Measurements from ENCODE around the gene RANBP1.
A peak's percentile ranks its signal among the peaks of the same experiment; 100 is the strongest.
"Not testable (repeated sequence)": the region's sequence is repeated elsewhere in the genome, so short reads cannot be mapped to it uniquely, and the experiment has no call there.

Gene RANBP1

GRCh38 chr22:20154602-20155187, 38.8 kb downstream of the RANBP1 start:
- DNase-seq (ENCODE audit: low read depth): peak; percentile 42

DNA sequence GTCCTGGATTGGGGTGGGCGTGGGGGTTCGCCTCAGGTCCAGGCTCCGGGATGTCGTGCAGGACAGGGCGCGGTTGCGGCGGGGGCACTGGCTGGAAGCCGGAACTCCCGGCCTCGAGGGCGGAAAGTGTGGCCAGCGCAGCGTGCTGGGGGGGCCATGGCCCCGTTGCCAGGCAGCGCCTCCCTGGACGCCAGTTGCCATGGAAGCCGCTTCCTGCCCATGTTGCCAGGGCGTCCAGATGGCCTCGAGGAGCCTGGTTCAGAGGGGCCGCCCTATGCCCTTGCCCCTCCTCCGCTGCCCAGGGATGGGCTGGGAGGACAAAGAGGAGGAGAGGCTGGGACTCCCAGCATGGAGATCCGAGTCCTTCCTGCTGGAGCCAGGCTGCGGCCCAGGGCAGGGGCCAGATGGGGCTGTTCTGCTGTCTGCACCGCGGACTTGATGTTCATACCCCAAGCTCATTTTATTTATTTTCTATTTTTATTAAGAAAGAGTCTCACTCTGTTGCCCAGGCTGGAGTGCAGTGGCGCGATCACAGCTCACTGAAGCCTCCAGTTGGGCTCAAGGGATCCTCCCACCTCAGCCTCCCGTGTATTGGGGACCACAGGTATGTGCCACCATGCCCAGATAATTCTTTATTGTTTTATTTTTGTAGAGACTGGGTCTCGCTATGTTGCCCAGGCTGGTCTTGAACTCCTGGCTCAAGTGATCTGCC, 39.6 kb downstream of the RANBP1 start:
- DNase-seq (ENCODE audit: low read depth): peak; percentile 88

DNA sequence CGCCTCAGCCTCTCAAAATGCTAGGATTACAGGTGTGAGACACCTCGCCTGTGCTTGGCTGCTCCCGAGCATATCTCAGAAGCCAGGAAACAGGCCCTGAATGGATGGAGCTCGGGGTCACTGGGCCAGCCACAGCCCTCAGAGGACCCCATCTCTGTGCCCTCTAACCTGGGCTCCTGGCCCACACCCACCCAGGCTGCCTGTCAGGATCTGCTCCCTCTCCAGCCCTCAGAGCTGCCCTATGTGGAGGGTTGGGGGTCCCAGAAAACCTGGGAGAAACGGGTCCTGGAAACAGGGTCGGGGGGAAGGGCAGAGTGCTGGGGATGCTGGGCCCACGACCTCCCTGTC, 40.1 kb downstream of the RANBP1 start:
- no peak for DNase-seq (ENCODE audit: low read depth)

GRCh38 chr22:20156611-20157429, 40.9 kb downstream of the RANBP1 start:
- peak; percentile 76 for DNase-seq (ENCODE audit: low read depth)

DNA sequence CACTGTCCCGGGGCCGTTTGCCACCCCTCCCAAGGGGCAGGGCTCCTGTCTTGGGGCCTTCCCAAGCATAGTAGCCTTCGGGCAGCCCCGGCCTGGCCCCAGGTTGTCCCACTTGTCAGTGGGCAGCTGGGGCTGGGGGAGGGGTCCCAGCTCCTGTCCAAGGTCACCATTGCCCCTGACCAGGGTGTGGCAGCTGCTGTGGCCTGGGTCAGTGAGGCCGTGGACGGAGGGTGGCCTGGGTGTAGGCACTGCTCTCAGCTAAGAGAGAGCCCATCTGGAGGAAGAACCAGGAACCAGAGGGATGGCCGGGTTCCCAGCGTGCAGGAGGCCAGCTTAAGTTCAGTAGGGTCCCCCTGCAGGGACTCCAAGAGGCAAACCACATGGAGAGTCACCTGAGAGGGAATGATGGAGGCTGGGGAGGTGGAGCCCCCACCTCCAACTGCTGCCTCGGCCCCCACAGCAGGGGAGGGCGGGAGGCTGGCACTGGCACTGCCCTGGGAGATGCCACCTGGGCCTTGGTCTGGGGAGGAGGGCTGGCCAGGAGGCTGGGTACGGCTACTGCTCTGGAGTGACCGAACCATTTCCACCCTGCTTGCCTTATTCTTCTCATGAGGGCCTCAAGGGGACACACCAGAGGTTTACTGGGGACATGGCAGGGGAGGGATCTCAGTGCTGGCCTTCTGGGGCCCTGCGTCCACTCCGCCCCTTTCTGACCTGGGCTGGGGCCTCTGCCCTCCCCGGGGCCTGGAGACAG, 41.7 kb downstream of the RANBP1 start:
- no peak for DNase-seq (ENCODE audit: low read depth)

- no peak for DNase-seq (ENCODE audit: low read depth)
Observed at GRCh38 chr22:20158391-20159036, 42.6 kb downstream of the RANBP1 start.

DNA sequence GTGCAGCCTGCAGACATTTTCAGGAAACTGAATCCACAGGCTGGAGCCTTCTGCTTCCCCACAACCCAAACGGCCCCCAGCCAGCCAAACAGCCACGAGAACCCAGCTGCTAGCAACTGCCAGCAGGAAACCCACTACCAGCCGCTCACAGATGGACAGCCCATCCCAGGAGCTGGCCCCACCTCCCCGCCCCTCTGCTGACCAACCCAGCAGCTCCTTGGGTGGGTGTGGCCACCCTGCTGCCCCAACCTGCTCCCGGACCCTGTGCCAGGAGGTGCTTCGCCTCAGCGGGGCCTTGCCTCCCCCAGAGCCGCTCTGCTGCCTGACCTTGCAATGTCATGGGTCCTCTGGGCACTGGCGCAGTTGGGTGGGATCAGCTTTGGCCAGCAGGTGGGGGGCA, 43.2 kb downstream of the RANBP1 start:
- DNase-seq (ENCODE audit: low read depth): no peak

- not testable (repeated sequence) for DNase-seq (ENCODE audit: low read depth)
Observed at GRCh38 chr22:20159531-20159930, 43.6 kb downstream of the RANBP1 start.

DNA sequence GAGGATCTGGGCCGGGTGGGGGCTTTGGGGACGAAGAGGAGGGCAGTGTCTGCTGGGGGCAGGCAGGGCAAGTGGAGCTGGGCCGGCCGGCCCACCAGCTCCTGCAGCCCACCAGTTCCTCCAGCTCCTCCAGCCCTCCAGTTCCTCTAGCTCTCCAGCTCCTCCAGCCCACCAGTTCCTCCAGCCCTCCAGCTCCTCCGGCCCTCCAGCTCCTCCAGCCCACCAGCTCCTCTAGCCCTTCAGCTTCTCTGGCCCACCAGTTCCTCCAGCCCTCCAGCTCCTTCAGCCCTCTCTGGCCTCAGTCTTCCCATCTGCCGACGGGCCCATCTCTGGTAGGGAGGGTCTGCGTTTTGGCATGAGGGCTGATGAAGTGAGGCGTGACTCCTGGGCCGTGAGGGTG, 44.1 kb downstream of the RANBP1 start:
- DNase-seq (ENCODE audit: low read depth): no peak

GRCh38 chr22:20164863-20165262, 49.0 kb downstream of the RANBP1 start:
- no peak for DNase-seq (ENCODE audit: low read depth)

GRCh38 chr22:20165421-20165820, 49.5 kb downstream of the RANBP1 start:
- DNase-seq (ENCODE audit: low read depth): no peak

DNA sequence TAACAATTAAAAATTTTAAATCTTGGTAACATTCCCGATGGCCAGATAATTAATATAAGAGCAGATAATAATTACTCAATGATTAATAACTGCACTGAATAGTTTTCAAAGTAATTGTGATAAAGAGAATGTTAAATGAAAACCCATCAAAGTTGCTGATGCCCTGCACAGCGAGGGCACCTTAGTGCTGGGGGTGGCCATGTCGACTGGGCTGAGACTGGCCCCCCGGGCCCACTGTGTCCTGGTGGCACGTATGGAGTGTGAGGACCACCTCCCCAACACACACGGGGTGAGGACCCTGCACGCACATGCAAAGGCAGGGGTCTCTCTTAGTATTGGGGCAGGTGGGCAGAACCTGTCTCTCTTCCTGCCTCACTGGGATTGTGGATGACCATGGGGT, 50.0 kb downstream of the RANBP1 start:
- DNase-seq (ENCODE audit: low read depth): no peak

GRCh38 chr22:20166703-20167102, 50.8 kb downstream of the RANBP1 start:
- no peak for DNase-seq (ENCODE audit: low read depth)

GRCh38 chr22:20167643-20168322, 51.9 kb downstream of the RANBP1 start:
- no peak for DNase-seq (ENCODE audit: low read depth)

DNA sequence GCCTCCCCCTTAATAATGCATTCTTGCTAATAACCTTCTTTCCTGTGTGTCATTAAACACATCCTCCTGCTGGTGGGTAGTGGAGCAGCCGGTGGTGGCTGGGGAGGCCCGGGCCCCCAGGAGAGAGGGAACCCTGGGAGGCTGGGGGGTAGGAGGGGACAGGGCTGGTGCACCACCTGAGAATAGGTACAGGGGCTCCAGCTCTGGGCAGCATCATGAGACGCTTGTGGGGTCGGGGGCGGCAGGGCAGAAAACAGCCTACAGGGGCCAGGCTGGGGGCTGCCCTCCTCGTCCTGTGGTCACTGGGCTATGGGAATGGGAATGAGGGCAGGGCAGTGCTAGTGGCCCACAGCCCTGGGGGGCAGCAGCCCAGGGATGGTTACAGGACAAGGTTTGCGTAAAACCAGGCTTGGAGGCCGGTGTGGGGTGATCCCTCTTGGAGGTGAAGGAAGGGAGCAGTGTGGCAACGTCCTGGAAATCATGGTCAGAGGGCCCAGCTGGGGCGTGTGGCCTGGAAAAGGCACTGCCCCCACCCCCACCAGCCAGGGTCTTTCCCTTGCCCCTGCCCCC, 53.4 kb downstream of the RANBP1 start:
- peak; percentile 27 for DNase-seq (ENCODE audit: low read depth)

DNA sequence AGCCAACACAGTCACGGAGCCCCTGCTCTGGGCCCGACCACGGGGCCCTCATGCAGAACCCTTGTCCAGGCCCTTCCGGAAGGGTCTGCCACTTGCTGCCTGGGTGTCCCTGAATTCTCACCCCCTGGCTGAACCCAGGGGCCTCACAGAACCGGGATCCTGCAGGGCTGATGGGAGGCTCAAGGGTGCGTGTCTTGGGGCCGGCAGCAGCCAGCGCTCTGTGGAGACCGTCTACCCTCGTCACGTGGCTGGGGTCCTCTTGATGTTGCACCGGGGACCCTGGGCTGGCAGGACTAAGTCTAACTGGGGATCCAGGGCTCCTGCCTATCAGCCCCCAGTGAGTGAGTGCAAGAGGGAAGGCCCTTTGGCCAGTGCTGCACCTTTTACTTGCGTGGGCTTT, 54.3 kb downstream of the RANBP1 start:
- DNase-seq (ENCODE audit: low read depth): no peak

DNA sequence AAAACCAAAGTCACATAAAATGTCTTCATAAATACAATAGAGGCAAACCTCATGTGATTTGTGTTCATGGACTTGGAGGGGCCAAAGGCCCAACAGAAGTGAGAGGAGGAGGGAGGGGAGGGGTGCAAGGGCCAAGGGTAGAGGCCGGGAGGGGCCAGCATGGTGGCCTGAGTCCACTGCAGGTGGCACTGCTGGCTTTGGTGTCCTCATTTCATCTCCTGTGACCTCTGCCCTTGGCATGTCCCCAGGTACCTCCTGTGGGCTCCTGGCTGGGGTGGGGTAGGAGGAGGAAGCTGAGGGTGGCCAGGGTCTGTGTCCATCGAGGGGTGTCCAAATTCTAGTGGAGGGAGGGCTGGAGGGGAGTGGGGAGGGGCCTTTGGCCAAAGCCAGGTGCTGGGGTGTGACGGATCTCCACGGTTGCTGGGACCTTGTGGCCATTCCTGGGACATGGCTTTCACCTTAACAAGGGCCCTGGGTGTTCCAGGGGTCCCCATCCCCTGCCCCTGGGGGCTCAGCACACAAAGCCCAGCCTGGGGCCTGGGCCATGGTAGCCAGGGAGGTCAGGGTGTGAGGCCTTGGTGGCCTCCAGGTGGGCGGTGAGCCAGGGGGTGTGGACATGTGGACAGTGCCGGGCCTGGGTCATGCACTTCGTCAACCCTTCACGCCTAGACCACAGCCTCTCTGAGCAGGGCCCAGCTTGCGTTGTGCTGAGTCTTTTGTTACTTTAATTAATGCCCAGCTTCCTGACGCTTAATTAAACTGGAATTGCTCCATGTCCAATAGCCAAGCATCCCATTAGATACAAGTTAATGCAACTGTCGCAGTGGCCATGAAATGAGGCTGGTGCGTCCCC, 55.6 kb downstream of the RANBP1 start:
- no peak for DNase-seq (ENCODE audit: low read depth)

DNA sequence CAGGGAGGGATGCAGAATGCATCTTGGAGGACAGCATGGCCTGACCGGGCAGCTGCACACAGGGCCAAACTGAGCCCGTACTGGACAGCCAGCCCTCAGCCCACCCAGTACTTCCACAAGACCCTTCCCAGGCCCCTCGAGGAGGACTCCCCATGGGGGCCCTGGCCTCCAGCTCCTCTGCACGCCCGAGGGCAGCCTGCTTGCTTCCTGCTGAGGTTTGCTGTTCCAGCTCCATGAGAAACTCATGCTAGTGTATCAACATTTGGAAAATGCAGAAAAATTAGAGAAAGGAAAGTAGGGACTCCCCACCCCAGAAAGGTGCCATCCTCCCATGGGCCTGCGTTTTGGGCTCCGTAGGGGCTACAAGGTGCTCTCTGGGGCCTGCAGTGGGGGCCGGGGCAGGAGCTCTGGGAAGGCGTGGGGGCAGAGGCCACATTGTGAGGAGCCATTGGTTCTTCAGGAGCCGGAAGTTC, 56.3 kb downstream of the RANBP1 start:
- DNase-seq (ENCODE audit: low read depth): no peak

DNA sequence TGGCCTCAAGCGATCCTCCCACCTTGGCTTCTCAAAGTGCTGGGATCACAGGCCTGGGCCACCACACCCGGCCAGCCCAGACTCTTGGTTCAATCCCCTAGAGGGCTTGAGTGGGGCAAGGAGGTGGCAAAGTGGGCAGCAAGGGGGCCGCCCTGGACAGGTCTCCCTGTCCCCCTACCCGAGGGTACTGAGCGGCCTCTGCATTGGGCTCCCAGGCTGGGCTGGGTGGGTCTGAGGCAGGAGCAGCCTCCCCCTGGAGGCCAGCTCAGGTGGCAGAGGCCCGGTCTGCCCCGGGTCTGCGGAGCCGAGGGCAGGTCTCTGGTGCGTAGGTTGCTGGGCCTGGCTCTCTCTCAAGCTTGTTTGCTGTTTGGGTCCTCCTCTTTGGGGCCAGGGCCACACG, 57.3 kb downstream of the RANBP1 start:
- DNase-seq (ENCODE audit: low read depth): no peak

DNA sequence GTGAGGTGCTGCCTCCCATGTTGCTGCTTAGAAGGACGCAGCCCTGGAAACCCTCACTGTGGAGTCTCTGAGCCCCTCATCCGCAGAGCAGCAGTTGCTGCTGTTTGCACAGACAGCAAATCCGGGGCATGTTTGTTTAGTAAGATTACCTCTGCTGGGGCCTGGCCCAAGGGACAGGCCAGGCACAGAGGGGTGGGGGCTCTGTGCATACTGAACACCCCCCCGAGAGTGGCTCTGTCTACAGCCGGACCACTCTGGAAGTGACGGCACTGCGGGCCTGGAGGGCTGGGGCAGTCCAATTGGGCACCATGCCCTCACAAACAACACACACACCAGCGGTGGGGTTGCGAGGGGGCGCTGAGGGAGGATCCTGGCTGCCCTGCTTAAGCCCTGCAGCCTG, 57.9 kb downstream of the RANBP1 start:
- DNase-seq (ENCODE audit: low read depth): no peak
